Measurements from ENCODE around the gene SFSWAP. TPM values are rescaled to one million over a fixed set of nuclear protein-coding genes. Genes with fewer than 3 reads are reported as not detected.
"Not testable (repeated sequence)": the region's sequence is repeated elsewhere in the genome, so short reads cannot be mapped to it uniquely, and the experiment has no call there.

SFSWAP gene
- total RNA-seq, 1 experiment from 2014 or later: 50.4 TPM

- Histone ChIP-seq H3K27me3 (ENCODE audit: insufficient read depth, low read length) (no peaks in the 10 kb centered on the region), H3K27ac (ENCODE audit: low read depth, low read length) (no peak overlapping the region), H3K4me1 (ENCODE audit: control insufficient read depth in 1 of 2, insufficient read depth in 2 of 2, low read length in 2 of 2) (peaks cover 0 to 8% of the 10 kb centered on the region in 2 experiments; a peak in 1 of 4 replicates), H3K4me2 (ENCODE audit: low read length) (no peak overlapping the region), H3K4me3 (replicated peaks in 1 of 2; ENCODE audit: low read depth in 1 of 2, low read length in 2 of 2) (no peak overlapping the region), H2AFZ (ENCODE audit: low read depth, low read length, poor library complexity, severe bottlenecking) (no peak overlapping the region), H4K20me1 (ENCODE audit: insufficient read depth) (no peaks in the 10 kb centered on the region), H3K36me3 (ENCODE audit: control insufficient read depth in 1 of 2, insufficient read depth in 2 of 2, low read length in 2 of 2) (no peaks in the 10 kb centered on the region), H3K79me2 (ENCODE audit: insufficient read depth, low read length) (no peaks in the 10 kb centered on the region), H3K9me3 (ENCODE audit: control insufficient read depth in 1 of 2, insufficient read depth in 1 of 2, low read depth in 1 of 2, low read length in 2 of 2) (no peaks in the 10 kb centered on the region), H3K9ac (ENCODE audit: low read length) (no peak overlapping the region), H3K9me2 (ENCODE audit: insufficient read depth) (no peaks in the 10 kb centered on the region)
- BruUV-seq (replicated peaks): no TSS peak
- ChIA-PET CTCF (no interaction called here), POLR2A (no interaction called here), RAD21 (ENCODE audit: low non-redundant PET in 1 of 2, low total read pairs in 2 of 2, uncharacterized antibody in 2 of 2, unreplicated experiment in 2 of 2) (no interaction called here)
- TF ChIP-seq CTCF (IDR thresholded peaks at IDR 0.05 in 2 of 3, conservative IDR thresholded peaks at IDR 0.05 in 1 of 3; ENCODE audit: borderline replicate concordance in 1 of 3, insufficient read depth in 1 of 3, low read depth in 2 of 3, low read length in 2 of 3) (no peak), EGR1 (IDR thresholded peaks at IDR 0.05; ENCODE audit: low read depth) (no peak), ZFX (IDR thresholded peaks at IDR 0.05) (no peak), YY1 (IDR thresholded peaks at IDR 0.05; ENCODE audit: extremely low read depth, insufficient replicate concordance, low read depth, low read length) (no peak)
- no peak for DNase-seq (ENCODE audit: low read depth, low spot score)
- no peak for ATAC-seq
- intact Hi-C loops (cut with micrococcal nuclease): no loop called here
Measured at GRCh38 chr12:131681257-131681620, 29.7 kb upstream of the SFSWAP start.

GRCh38 chr12:131681746-131682509 is 29.0 kb upstream of the SFSWAP start:
- H3K4me3 ChIP-seq (replicated peaks in 1 of 2; ENCODE audit: low read depth in 1 of 2, low read length in 2 of 2); H3K9me2 ChIP-seq (ENCODE audit: insufficient read depth); H3K79me2 ChIP-seq (ENCODE audit: insufficient read depth, low read length); H3K36me3 ChIP-seq (ENCODE audit: control insufficient read depth in 1 of 2, insufficient read depth in 2 of 2, low read length in 2 of 2); CTCF ChIA-PET; H3K4me1 ChIP-seq (ENCODE audit: control insufficient read depth in 1 of 2, insufficient read depth in 2 of 2, low read length in 2 of 2); H3K9ac ChIP-seq (ENCODE audit: low read length); POLR2A ChIA-PET; H2AFZ ChIP-seq (ENCODE audit: low read depth, low read length, poor library complexity, severe bottlenecking); H3K27me3 ChIP-seq (ENCODE audit: insufficient read depth, low read length); H4K20me1 ChIP-seq (ENCODE audit: insufficient read depth); RAD21 ChIA-PET (ENCODE audit: low non-redundant PET in 1 of 2, low total read pairs in 2 of 2, uncharacterized antibody in 2 of 2, unreplicated experiment in 2 of 2); BruUV-seq (replicated peaks); H3K9me3 ChIP-seq (ENCODE audit: control insufficient read depth in 1 of 2, insufficient read depth in 1 of 2, low read depth in 1 of 2, low read length in 2 of 2); intact Hi-C loops (cut with micrococcal nuclease); H3K4me2 ChIP-seq (ENCODE audit: low read length); H3K27ac ChIP-seq (ENCODE audit: low read depth, low read length): not testable (repeated sequence)
- peak; percentile 21 for DNase-seq (ENCODE audit: low read depth, low spot score)
- peak; percentile 100 for ATAC-seq
